C4-2B (cell line): Measurements from ENCODE around the gene MOSPD3.
"Not testable (repeated sequence)": the region's sequence is repeated elsewhere in the genome, so short reads cannot be mapped to it uniquely, and the experiment has no call there.

Experiments
- H3K27ac ChIP-seq: fragments of 450-650 bp; 2 replicates; pipeline ENCODE4 v1.5.1; 2017
- CTCF ChIP-seq: fragments of 450-650 bp; conservative IDR thresholded peaks from 2 replicates; pipeline ENCODE4 v1.5.1; 2017; ENCODE audit warnings: mild to moderate bottlenecking
- ZFX ChIP-seq: fragments of 450-650 bp; IDR thresholded peaks from 2 replicates; pipeline ENCODE4 v1.6.1; 2017

MOSPD3 gene, protein sequence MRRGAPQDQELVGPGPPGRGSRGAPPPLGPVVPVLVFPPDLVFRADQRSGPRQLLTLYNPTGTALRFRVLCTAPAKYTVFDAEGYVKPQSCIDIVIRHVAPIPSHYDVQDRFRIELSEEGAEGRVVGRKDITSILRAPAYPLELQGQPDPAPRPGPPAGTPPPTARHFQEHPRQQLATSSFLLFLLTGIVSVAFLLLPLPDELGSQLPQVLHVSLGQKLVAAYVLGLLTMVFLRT

DNA sequence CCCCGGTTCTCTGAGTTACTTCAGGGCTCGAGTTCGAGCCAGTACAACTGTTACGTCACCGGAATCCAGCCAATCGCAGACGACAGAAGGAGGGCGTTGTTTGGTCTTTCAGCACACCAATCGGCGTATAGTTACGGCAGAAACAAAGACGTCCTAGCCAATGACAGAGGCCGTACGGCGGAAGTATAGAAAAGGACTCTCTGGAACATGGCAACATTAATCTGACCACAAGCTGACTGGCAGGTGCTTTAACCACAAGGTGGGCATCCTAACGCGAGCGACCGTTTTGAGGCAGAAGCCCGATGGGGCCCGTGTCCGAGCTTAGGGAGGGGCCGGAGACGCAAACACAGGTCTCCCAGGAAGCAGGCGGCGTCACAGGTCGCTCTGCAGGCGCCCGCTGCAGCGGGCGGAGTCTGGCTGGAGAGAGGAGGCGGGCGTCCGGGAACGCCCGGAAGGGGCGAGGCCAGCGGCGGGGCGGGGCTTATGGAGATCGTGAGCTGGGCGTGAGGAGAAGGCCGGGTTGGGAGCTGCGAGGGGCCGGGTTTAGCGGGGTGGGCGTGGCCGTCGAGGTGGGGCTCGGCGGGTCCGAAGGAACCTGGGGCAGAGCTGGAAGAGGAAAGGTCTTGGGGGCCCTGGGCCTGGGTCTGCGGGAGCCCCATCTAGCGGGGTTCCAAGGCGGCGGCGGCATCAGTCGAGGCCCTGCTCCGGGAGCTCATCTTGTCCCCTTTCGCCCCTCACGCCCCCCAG is at the start of gene MOSPD3:
MOSPD3 (plus strand) TSS at position 558 of the 747 bp plus-strand sequence. CDS start 252 bp downstream, outside the sequence.
- TF ChIP-seq CTCF (no peak), ZFX (no peak)
- peak within 1 kb of the TSS; percentile 79 for H3K27ac ChIP-seq

GRCh38 chr7:100563100-100563564 is 49.2 kb upstream of the MOSPD3 start:
- no peak overlapping the region for H3K27ac ChIP-seq
- TF ChIP-seq ZFX (no peak), CTCF (no peak)

DNA sequence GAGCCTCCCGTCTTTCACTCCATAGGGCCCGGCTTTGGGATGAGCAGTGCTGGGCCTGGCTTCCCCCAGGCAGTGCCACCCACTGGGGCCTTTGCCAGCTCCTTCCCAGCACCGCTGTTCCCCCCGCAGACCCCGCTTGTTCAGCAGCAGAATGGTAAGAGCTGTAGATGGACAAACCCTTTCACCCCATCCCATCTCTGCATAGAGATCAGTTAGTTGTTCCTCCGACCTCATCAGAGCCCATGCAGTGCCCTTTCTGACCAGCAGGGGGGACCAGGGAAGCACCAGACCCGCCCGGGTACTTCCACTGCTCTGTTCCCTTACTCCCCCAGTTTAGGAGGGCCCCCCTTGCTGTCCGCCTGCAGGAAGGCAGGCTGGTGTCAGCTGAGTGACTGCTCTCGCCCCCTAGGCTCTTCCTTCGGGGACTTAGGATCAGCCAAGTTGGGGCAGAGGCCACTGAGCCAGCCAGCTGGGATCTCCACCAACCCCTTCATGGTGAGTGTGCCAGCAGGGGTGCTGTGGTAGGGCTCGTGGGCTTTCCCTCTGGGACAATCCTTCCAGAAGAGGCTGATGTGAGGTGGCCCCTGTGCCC is 48.4 kb upstream of the MOSPD3 start:
- H3K27ac ChIP-seq, result no peak overlapping the region
- TF ChIP-seq ZFX, result no peak
- TF ChIP-seq CTCF, result peak; percentile 97

GRCh38 chr7:100564405-100564804 is 47.9 kb upstream of the MOSPD3 start:
- H3K27ac ChIP-seq, result not testable (repeated sequence)

DNA sequence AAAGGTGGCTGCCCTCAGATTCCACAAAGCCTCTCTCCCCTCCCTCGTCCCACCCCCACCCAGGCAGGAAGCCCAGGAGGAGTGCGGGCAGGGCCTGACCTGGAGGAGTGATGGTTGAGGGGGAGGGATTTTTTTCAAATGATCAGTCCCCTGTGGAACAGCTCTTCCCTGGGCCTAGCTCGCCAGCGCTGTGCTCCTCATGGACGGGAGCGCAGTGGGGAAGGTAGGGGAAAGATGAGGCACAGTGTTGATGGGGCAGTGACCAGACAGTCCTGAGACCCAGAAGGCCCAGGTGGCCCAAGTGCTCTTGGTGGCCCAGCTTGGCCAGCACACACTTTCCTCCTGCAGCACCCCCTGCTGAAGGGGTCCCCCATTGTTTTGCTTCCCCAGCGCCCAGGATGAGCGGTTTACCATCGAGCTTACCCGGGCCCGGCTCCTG is 47.2 kb upstream of the MOSPD3 start:
- H3K27ac ChIP-seq, result no peak overlapping the region
- no peak for TF ChIP-seq ZFX
- TF ChIP-seq CTCF, result no peak

GRCh38 chr7:100566018-100566531 is 46.3 kb upstream of the MOSPD3 start:
- no peak overlapping the region for H3K27ac ChIP-seq
- TF ChIP-seq ZFX (no peak), CTCF (no peak)

DNA sequence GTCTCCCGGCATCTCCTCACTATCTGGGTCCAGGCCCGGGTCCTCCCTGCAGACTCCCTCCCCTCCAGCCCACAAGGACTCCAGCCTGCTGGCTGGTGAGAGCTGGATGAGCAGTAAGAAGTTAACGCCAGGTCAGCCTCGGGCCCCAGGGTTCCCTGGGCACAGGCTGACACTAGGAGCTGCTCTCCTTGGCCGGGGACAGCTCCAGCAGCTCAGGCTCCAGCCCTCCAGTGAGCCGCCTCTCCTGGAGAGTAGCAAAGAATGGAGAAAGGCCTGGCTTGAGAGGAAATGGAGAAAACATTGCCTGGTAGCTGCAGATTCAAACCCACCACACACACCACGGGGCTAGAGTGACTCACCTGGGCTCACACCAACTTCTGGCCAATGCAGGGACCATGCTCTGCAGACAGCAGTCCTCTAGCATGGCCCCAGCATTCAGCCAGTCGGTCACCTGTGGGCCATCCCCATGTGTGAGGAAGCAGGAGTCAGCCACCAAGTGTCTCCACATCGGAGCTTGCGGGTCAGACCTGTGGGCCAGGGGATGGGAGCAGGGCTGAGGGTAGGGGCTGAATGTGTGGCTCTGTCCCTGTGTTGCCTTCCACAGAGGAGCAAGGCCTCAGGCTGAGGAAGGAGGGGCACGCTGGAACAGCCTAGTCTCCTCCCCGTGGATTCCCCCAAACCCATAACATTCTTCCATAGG is 45.2 kb upstream of the MOSPD3 start:
- H3K27ac ChIP-seq, result no peak overlapping the region
- TF ChIP-seq CTCF (no peak), ZFX (no peak)
